Endothelial cell of umbilical vein (primary cell): Measurements from ENCODE around the gene PDZD4. TPM values are rescaled to one million over a fixed set of nuclear protein-coding genes. Genes with fewer than 3 reads are reported as not detected.

Experiments
- BruUV-seq: library from RNA; stranded (reverse); fragments of 400-500 nt; replicated peaks from 2 replicates; lab custom pipeline; 2021; lab: Mats Ljungman, UMichigan
- CTCF ChIA-PET: fragments of 300-600, 350-600 bp; sonication (Branson Sonifier 250); formaldehyde crosslinking; loops from one replicate; lab custom pipeline; 2021; ENCODE audit warnings: antibody characterized with exemption, inconsistent platforms; lab: Charles Lee
- POLR2A ChIA-PET: fragments of 300-600, 350-600 bp; sonication (Branson Sonifier 250); formaldehyde crosslinking; loops from one replicate; lab custom pipeline; 2021; ENCODE audit warnings: antibody characterized with exemption, inconsistent platforms; lab: Charles Lee
- DNase-seq: peaks from one replicate; pipeline ENCODE4 v3.0.0-alpha.2; 2011; ENCODE audit warnings: low read depth, low spot score
- FAIRE-seq: peaks from 2 replicates; lab custom pipeline; 2011; peaks lifted over from hg19 to GRCh38; lab: Jason Lieb, UNC
- H2AFZ ChIP-seq: 2 replicates; pipeline ENCODE4 v1.6.0; 2012; ENCODE audit warnings: low read depth, low read length, control low read depth, inconsistent platforms
- H3K27ac ChIP-seq: 2 replicates; pipeline ENCODE4 v1.5.1; 2011; ENCODE audit warnings: low read depth, mild to moderate bottlenecking, control low read depth, low read length, moderate library complexity; ENCODE audit not compliant: insufficient read depth
- H3K27me3 ChIP-seq, 2 experiments: 2 replicates each; pipeline versions ENCODE4 v1.6.0 to v1.6.1; 2011; ENCODE audit warnings: low read length in 2 of 2, mixed read lengths in 1 of 2; ENCODE audit not compliant: control insufficient read depth in 2 of 2, insufficient read depth in 2 of 2
- H3K36me3 ChIP-seq, 2 experiments: 2 replicates in 1 of 2; 3 replicates in 1 of 2; pipeline ENCODE4 v1.5.1; 2011; ENCODE audit warnings: low read length in 2 of 2, mild to moderate bottlenecking in 1 of 2, moderate library complexity in 1 of 2; ENCODE audit not compliant: control insufficient read depth in 2 of 2, insufficient read depth in 2 of 2; ENCODE audit errors: extremely low read depth in 1 of 2
- H3K4me1 ChIP-seq: 3 replicates; pipeline ENCODE4 v1.5.1; 2011; ENCODE audit warnings: mild to moderate bottlenecking, low read length; ENCODE audit not compliant: control insufficient read depth, insufficient read depth; ENCODE audit errors: extremely low read depth
- H3K4me2 ChIP-seq: 2 replicates; pipeline ENCODE4 v1.6.1; 2011; ENCODE audit warnings: low read length, control low read depth, mixed read lengths; ENCODE audit not compliant: insufficient read depth
- H3K4me3 ChIP-seq, 3 experiments: fragments of 200-600 bp in 1 of 3; sonication (generic), shearing (Covaris generic) in 1 of 3; replicated peaks in 1 of 3; 2 replicates each; pipeline ENCODE4 v1.5.1; 2011 to 2016; ENCODE audit warnings: control low read depth in 3 of 3, low read length in 3 of 3, mild to moderate bottlenecking in 2 of 3, inconsistent platforms in 1 of 3, low read depth in 1 of 3, moderate library complexity in 1 of 3; ENCODE audit not compliant: insufficient read depth in 1 of 3
- H3K79me2 ChIP-seq: 2 replicates; pipeline ENCODE4 v1.6.0; 2012; ENCODE audit warnings: low read length, inconsistent platforms; ENCODE audit not compliant: control insufficient read depth, insufficient read depth
- H3K9ac ChIP-seq: replicated peaks from 2 replicates; pipeline ENCODE3; 2011; ENCODE audit warnings: low read length, control low read depth; ENCODE audit not compliant: insufficient read depth; ENCODE audit errors: extremely low read depth
- H3K9me1 ChIP-seq: replicated peaks from 3 replicates; pipeline ENCODE4 v1.6.0; 2011; ENCODE audit warnings: mild to moderate bottlenecking, low read length; ENCODE audit not compliant: control insufficient read depth, insufficient read depth; ENCODE audit errors: extremely low read depth
- H3K9me3 ChIP-seq: replicated peaks from 2 replicates; pipeline ENCODE4 v1.5.1; 2012; ENCODE audit warnings: low read length, inconsistent platforms; ENCODE audit not compliant: control insufficient read depth, insufficient read depth
- H4K20me1 ChIP-seq: replicated peaks from 2 replicates; pipeline ENCODE3; 2011; ENCODE audit warnings: mild to moderate bottlenecking, low read length; ENCODE audit not compliant: control insufficient read depth, insufficient read depth; ENCODE audit errors: extremely low read depth
- EZH2 ChIP-seq: IDR thresholded peaks from 2 replicates; pipeline ENCODE4 v1.6.1; 2012; ENCODE audit warnings: borderline replicate concordance, low read depth, mild to moderate bottlenecking, moderate library complexity, low read length, inconsistent platforms; ENCODE audit not compliant: severe bottlenecking
- FOS ChIP-seq: IDR thresholded peaks from 2 replicates; pipeline ENCODE4 v1.6.1; 2011; ENCODE audit warnings: mild to moderate bottlenecking, low read length, moderate library complexity, borderline replicate concordance; ENCODE audit not compliant: insufficient read depth
- GATA2 ChIP-seq: IDR thresholded peaks from 2 replicates; pipeline ENCODE4 v1.7.0; 2011; ENCODE audit warnings: low read depth, mild to moderate bottlenecking, moderate library complexity, mixed read lengths, low read length; ENCODE audit not compliant: insufficient read length, insufficient read depth
- JUN ChIP-seq: IDR thresholded peaks from 2 replicates; pipeline ENCODE4 v1.6.1; 2011; ENCODE audit warnings: borderline replicate concordance, low read depth; ENCODE audit not compliant: insufficient read length, insufficient read depth
- MYC ChIP-seq: IDR thresholded peaks from one replicate; pipeline ENCODE4 v1.6.1; 2011; ENCODE audit warnings: mild to moderate bottlenecking, low read depth, low read length
- POLR2A ChIP-seq: IDR thresholded peaks from 2 replicates; pipeline ENCODE4 v1.6.1; 2012; ENCODE audit warnings: low read depth, mild to moderate bottlenecking, control low read depth, low read length
- POLR2AphosphoS5 ChIP-seq: IDR thresholded peaks from 2 replicates; pipeline ENCODE4 v1.6.1; 2012; ENCODE audit warnings: low read depth, mild to moderate bottlenecking, control low read depth, low read length, moderate library complexity; ENCODE audit not compliant: insufficient read depth
- dilution Hi-C: fragments of 300-500 bp; cut with MboI; formaldehyde crosslinking; loops from one replicate; pipeline ENCODE4 v1.15.0; 2019; ENCODE audit warnings: low sequenced_read_pairs; ENCODE audit not compliant: extremely low pct_ligation_motif_present
- intact Hi-C: fragments of 100-400 bp; cut with micrococcal nuclease; formaldehyde crosslinking; loops from one replicate; pipeline ENCODE4 v1.10.0; 2022
- polyA plus RNA-seq, 4 experiments: library from polyadenylated mRNA; depleted of rRNA in 3 of 4; stranded (reverse) in 3 of 4; unstranded in 1 of 4; fragments of >200 nt; gene quantifications; 2 replicates each; pipeline versions ENCODE4 v1.2.1 to v1.2.3, GENCODE V29; 2011 to 2012; ENCODE audit warnings: missing spikeins in 1 of 4
- total RNA-seq: library from RNA; stranded (reverse); gene quantifications from 2 replicates; pipeline ENCODE4 v1.2.3, GENCODE V29; 2021
- TF ChIP-seq, protein P1 (sequence below): IDR thresholded peaks from 2 replicates; pipeline ENCODE4 v1.6.1; 2011; ENCODE audit not compliant: insufficient read depth, insufficient read length
- TF ChIP-seq, protein P2 (sequence below), 2 donors: IDR thresholded peaks; 1 replicate in 1 of 2; 2 replicates in 1 of 2; pipeline ENCODE4 v1.5.1; 2011; ENCODE audit warnings: low read length in 2 of 2, mild to moderate bottlenecking in 2 of 2, moderate library complexity in 2 of 2, control low read depth in 1 of 2, inconsistent platforms in 1 of 2, low read depth in 1 of 2; ENCODE audit not compliant: insufficient read depth in 1 of 2; ENCODE audit errors: extremely low read depth in 1 of 2

The PDZD4 gene
- total and polyA plus RNA-seq, 2 donors (not counting 3 experiments of a cell fraction or from before 2014, with no cell fraction given), result 0.07 to 0.09 TPM

DNA sequence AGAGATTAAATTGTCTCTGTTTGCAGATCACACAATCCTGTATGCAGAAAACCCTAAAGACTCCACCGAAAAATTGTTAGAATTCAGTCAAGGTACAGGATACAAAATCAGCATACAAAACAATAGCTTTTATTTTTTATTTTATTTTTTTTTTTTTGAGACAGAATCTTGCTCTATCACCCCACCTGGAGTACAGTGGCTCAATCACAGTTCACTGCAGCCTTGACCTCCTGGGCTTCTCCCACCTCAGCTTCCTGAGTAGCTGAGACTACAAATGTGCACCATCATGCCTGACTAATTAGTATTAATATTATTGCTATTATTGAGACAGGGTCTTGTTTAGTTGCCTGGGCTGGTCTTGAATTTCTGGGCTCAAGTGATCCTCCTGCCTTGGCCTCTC, 75.2 kb downstream of the PDZD4 start:
- CTCF ChIA-PET, result interaction anchor here (0.9 kb wide), 1 partner anchor 8 kb away, joined by 4 read pairs; no protein-coding TSS in a partner anchor
- Histone ChIP-seq H3K27ac (no peak overlapping the region), H3K27me3 (no peaks in the 10 kb centered on the region), H2AFZ (no peak overlapping the region), H3K79me2 (no peaks in the 10 kb centered on the region), H3K9me3 (no peaks in the 10 kb centered on the region), H3K4me3 (no peak overlapping the region), H3K9me1 (no peaks in the 10 kb centered on the region), H4K20me1 (no peaks in the 10 kb centered on the region), H3K4me2 (no peak overlapping the region), H3K4me1 (no peaks in the 10 kb centered on the region), H3K36me3 (no peaks in the 10 kb centered on the region), H3K9ac (no peak overlapping the region)
- dilution Hi-C loops, result no loop called here
- intact Hi-C loops, result no loop called here
- DNase-seq (no peak), FAIRE-seq (no peak)
- TF ChIP-seq, protein P1, sequence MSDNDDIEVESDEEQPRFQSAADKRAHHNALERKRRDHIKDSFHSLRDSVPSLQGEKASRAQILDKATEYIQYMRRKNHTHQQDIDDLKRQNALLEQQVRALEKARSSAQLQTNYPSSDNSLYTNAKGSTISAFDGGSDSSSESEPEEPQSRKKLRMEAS, result no peak
- TF ChIP-seq POLR2AphosphoS5 (no peak), MYC (no peak), FOS (no peak), JUN (no peak), EZH2 (no peak), GATA2 (no peak), POLR2A (no peak)
- TF ChIP-seq, protein P2, sequence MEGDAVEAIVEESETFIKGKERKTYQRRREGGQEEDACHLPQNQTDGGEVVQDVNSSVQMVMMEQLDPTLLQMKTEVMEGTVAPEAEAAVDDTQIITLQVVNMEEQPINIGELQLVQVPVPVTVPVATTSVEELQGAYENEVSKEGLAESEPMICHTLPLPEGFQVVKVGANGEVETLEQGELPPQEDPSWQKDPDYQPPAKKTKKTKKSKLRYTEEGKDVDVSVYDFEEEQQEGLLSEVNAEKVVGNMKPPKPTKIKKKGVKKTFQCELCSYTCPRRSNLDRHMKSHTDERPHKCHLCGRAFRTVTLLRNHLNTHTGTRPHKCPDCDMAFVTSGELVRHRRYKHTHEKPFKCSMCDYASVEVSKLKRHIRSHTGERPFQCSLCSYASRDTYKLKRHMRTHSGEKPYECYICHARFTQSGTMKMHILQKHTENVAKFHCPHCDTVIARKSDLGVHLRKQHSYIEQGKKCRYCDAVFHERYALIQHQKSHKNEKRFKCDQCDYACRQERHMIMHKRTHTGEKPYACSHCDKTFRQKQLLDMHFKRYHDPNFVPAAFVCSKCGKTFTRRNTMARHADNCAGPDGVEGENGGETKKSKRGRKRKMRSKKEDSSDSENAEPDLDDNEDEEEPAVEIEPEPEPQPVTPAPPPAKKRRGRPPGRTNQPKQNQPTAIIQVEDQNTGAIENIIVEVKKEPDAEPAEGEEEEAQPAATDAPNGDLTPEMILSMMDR (IDR thresholded peaks at IDR 0.05; ENCODE audit: extremely low read depth in 1 of 2, insufficient read depth in 1 of 2, low read depth in 1 of 2, low read length in 2 of 2), result no peak
- POLR2A ChIA-PET, result no interaction called here
- no TSS peak for BruUV-seq

Other genes with a start within 250 kb of the PDZD4 start
- gene CCNQ, start 231.4 kb downstream of the PDZD4 start, total RNA-seq, result 20.8 and 21.3 TPM in 2 replicates
- gene CCNQ, start 231.4 kb downstream of the PDZD4 start, polyA plus RNA-seq, result 37.0 and 42.9 TPM in 2 replicates
- gene DUSP9, start 183.3 kb downstream of the PDZD4 start, total RNA-seq, result 0.35 TPM in 1 of 2 replicates, not detected in the other
- 0.04 and 0.05 TPM in 2 replicates for gene DUSP9, start 183.3 kb downstream of the PDZD4 start, polyA plus RNA-seq
- not detected in 2 replicates for gene PNCK, start 156.7 kb downstream of the PDZD4 start, total RNA-seq
- gene PNCK, start 156.7 kb downstream of the PDZD4 start, polyA plus RNA-seq, result 0.12 and 0.37 TPM in 2 replicates
- 23.6 and 28.8 TPM in 2 replicates for gene SLC6A8, start 142.6 kb downstream of the PDZD4 start, total RNA-seq
- 22.7 and 22.8 TPM in 2 replicates for gene SLC6A8, start 142.6 kb downstream of the PDZD4 start, polyA plus RNA-seq
- gene BCAP31, start 106.2 kb downstream of the PDZD4 start, total RNA-seq, result 198 and 203 TPM in 2 replicates
- gene BCAP31, start 106.2 kb downstream of the PDZD4 start, polyA plus RNA-seq, result 169 and 220 TPM in 2 replicates
- 12.9 and 14.3 TPM in 2 replicates for gene ABCD1, start 105.7 kb downstream of the PDZD4 start, total RNA-seq
- 9.1 and 11.3 TPM in 2 replicates for gene ABCD1, start 105.7 kb downstream of the PDZD4 start, polyA plus RNA-seq
- 29.7 and 31.4 TPM in 2 replicates for gene PLXNB3, start 66.3 kb downstream of the PDZD4 start, total RNA-seq
- 19.0 and 27.1 TPM in 2 replicates for gene PLXNB3, start 66.3 kb downstream of the PDZD4 start, polyA plus RNA-seq
- 0.18 and 0.40 TPM in 2 replicates for gene SRPK3, start 49.5 kb downstream of the PDZD4 start, total RNA-seq
- 0.25 and 0.29 TPM in 2 replicates for gene SRPK3, start 49.5 kb downstream of the PDZD4 start, polyA plus RNA-seq
- 57.7 and 60.7 TPM in 2 replicates for gene IDH3G, start 36.2 kb downstream of the PDZD4 start, total RNA-seq
- gene IDH3G, start 36.2 kb downstream of the PDZD4 start, polyA plus RNA-seq, result 116 and 128 TPM in 2 replicates
- gene SSR4, start 35.9 kb downstream of the PDZD4 start, total RNA-seq, result 235 and 242 TPM in 2 replicates
- 732 and 1,321 TPM in 2 replicates for gene SSR4, start 35.9 kb downstream of the PDZD4 start, polyA plus RNA-seq
- gene L1CAM, start 55.6 kb upstream of the PDZD4 start, total RNA-seq, result not detected in 2 replicates
- gene L1CAM, start 55.6 kb upstream of the PDZD4 start, polyA plus RNA-seq, result 0.01 and 0.02 TPM in 2 replicates
- gene AVPR2, start 74.1 kb upstream of the PDZD4 start, total RNA-seq, result not detected in 2 replicates
- gene AVPR2, start 74.1 kb upstream of the PDZD4 start, polyA plus RNA-seq, result not detected in 2 replicates
- 31.9 and 33.3 TPM in 2 replicates for gene ARHGAP4, start 95.7 kb upstream of the PDZD4 start, total RNA-seq
- 20.9 and 24.5 TPM in 2 replicates for gene ARHGAP4, start 95.7 kb upstream of the PDZD4 start, polyA plus RNA-seq
- 143 and 144 TPM in 2 replicates for gene NAA10, start 104.5 kb upstream of the PDZD4 start, total RNA-seq
- gene NAA10, start 104.5 kb upstream of the PDZD4 start, polyA plus RNA-seq, result 141 and 169 TPM in 2 replicates
- gene RENBP, start 114.1 kb upstream of the PDZD4 start, total RNA-seq, result 6.2 and 8.0 TPM in 2 replicates
- gene RENBP, start 114.1 kb upstream of the PDZD4 start, polyA plus RNA-seq, result 16.0 and 16.2 TPM in 2 replicates
- 80.9 and 85.9 TPM in 2 replicates for gene HCFC1, start 141.3 kb upstream of the PDZD4 start, total RNA-seq
- gene HCFC1, start 141.3 kb upstream of the PDZD4 start, polyA plus RNA-seq, result 14.6 and 15.9 TPM in 2 replicates
- 2.6 and 4.1 TPM in 2 replicates for gene TMEM187, start 142.2 kb upstream of the PDZD4 start, total RNA-seq
- gene TMEM187, start 142.2 kb upstream of the PDZD4 start, polyA plus RNA-seq, result 15.7 and 19.0 TPM in 2 replicates
- 136 and 138 TPM in 2 replicates for gene IRAK1, start 189.4 kb upstream of the PDZD4 start, total RNA-seq
- 63.6 and 74.7 TPM in 2 replicates for gene IRAK1, start 189.4 kb upstream of the PDZD4 start, polyA plus RNA-seq